Measurements from ENCODE around the gene CFAP77. TPM values are rescaled to one million over a fixed set of nuclear protein-coding genes. Genes with fewer than 3 reads are reported as not detected.

The CFAP77 gene
- total and polyA plus RNA-seq, 2 of the 8 experiments (the other 6 are each of a cell fraction or from before 2014, with no cell fraction given) = 0.63 to 0.97 TPM

- H2AFZ ChIP-seq (ENCODE audit: low read length) = no peak overlapping the region
- H3K36me3 ChIP-seq (ENCODE audit: control insufficient read depth in 2 of 4, insufficient read depth in 4 of 4, low read length in 3 of 4) = no peaks in the 10 kb centered on the region
- H2BK12ac ChIP-seq (ENCODE audit: low read depth, low read length) = no peak overlapping the region
- no peak overlapping the region for H3K23ac ChIP-seq (ENCODE audit: insufficient read length)
- ChIA-PET CTCF (ENCODE audit: partially characterized antibody) (interaction anchor here (0.7 to 2.4 kb wide), 5 partner anchors 12 to 104 kb away, joined by 3 to 16 read pairs (median 4); no protein-coding TSS in a partner anchor), POLR2A (ENCODE audit: partially characterized antibody) (no interaction called here)
- no peak overlapping the region for H3K56ac ChIP-seq (replicated peaks; ENCODE audit: insufficient read length, low read depth, low read length)
- H2AK5ac ChIP-seq (ENCODE audit: low read depth, low read length) = no peak overlapping the region
- TF ChIP-seq ATF2 (IDR thresholded peaks at IDR 0.05; ENCODE audit: low read length) (no peak), BACH1 (IDR thresholded peaks at IDR 0.05; ENCODE audit: low read length) (no peak), EZH2 (IDR thresholded peaks at IDR 0.05; ENCODE audit: low read depth, low read length, severe bottlenecking) (no peak), SRF (IDR thresholded peaks at IDR 0.05; ENCODE audit: low read depth, low read length) (no peak), RAD21 (IDR thresholded peaks at IDR 0.05 in 1 of 2, conservative IDR thresholded peaks at IDR 0.05 in 1 of 2; ENCODE audit: low read depth in 2 of 2, low read length in 2 of 2) (no peak), POLR2AphosphoS5 (IDR thresholded peaks at IDR 0.05; ENCODE audit: low read depth, low read length) (no peak), ASH2L (IDR thresholded peaks at IDR 0.05; ENCODE audit: low read length) (no peak), E2F6 (IDR thresholded peaks at IDR 0.05) (no peak), CTBP2 (IDR thresholded peaks at IDR 0.05; ENCODE audit: borderline replicate concordance, insufficient read depth, insufficient read length, low read length) (no peak), JUN (IDR thresholded peaks at IDR 0.05; ENCODE audit: low read depth, low read length) (no peak), SIRT6 (IDR thresholded peaks at IDR 0.05; ENCODE audit: low read length) (no peak)
- no peak overlapping the region for H3K4ac ChIP-seq (replicated peaks; ENCODE audit: insufficient read length, low read depth, low read length)
- H3K4me3 ChIP-seq (ENCODE audit: extremely low read depth in 1 of 4, insufficient read depth in 2 of 4, low read depth in 3 of 4, low read length in 4 of 4) = no peak overlapping the region
- H3K18ac ChIP-seq (ENCODE audit: extremely low read depth, low read length) = no peak overlapping the region
- no peaks in the 10 kb centered on the region for H3K79me1 ChIP-seq (ENCODE audit: low read depth, low read length)
- no peak overlapping the region for H4K5ac ChIP-seq (ENCODE audit: insufficient read length, low read depth, low read length)
- H3K4me1 ChIP-seq (replicated peaks in 1 of 4; ENCODE audit: control insufficient read depth in 3 of 4, insufficient read depth in 4 of 4, low read length in 3 of 4) = no peaks in the 10 kb centered on the region
- H4K91ac ChIP-seq (replicated peaks; ENCODE audit: insufficient read length, low read length) = no peak overlapping the region
- no peak overlapping the region for H4K8ac ChIP-seq (ENCODE audit: extremely low read depth, insufficient read depth, low read length)
- no peak overlapping the region for H2BK15ac ChIP-seq (ENCODE audit: low read length)
- H4K20me1 ChIP-seq (replicated peaks in 1 of 2; ENCODE audit: control insufficient read depth in 1 of 2, insufficient read depth in 2 of 2, low read length in 2 of 2) = no peaks in the 10 kb centered on the region
- H3K9ac ChIP-seq (replicated peaks in 1 of 4; ENCODE audit: extremely low read depth in 1 of 4, low read depth in 3 of 4, low read length in 3 of 4) = no peak overlapping the region
- H2BK120ac ChIP-seq (replicated peaks; ENCODE audit: low read depth, low read length) = no peak overlapping the region
- H3K27me3 ChIP-seq (replicated peaks in 1 of 4; ENCODE audit: control insufficient read depth in 3 of 4, extremely low read depth in 1 of 4, insufficient read depth in 3 of 4, low read length in 3 of 4) = no peaks in the 10 kb centered on the region; a peak in 1 of 7 replicates
- no peak overlapping the region for H3K14ac ChIP-seq (ENCODE audit: insufficient read length)
- H2BK5ac ChIP-seq (ENCODE audit: low read depth, low read length) = no peak overlapping the region
- no peaks in the 10 kb centered on the region for H3K9me3 ChIP-seq (ENCODE audit: insufficient read depth in 2 of 2, low read depth in 1 of 2, low read length in 1 of 2)
- no peak overlapping the region for H3K27ac ChIP-seq (ENCODE audit: low read depth, low read length)
- no peaks in the 10 kb centered on the region for H3K79me2 ChIP-seq (ENCODE audit: control insufficient read depth in 1 of 2, insufficient read depth in 2 of 2, low read length in 2 of 2)
- H2BK20ac ChIP-seq (ENCODE audit: low read length) = no peak overlapping the region
- H3K23me2 ChIP-seq (ENCODE audit: low read depth, low read length) = peaks cover 9% of the 10 kb centered on the region; the same call in 1 of the 2 replicates
- DNase-seq (ENCODE audit: low read depth in 1 of 2, low spot score in 2 of 2) (no peak), FAIRE-seq (no peak)
- 86% methylated on average over 1 of the region's 2 CpGs; no CpG with 5 or more reads in 1 of the 2 experiments for WGBS, 2 experiments (ENCODE audit: extremely low coverage in 1 of 2, insufficient coverage in 1 of 2, insufficient read length in 1 of 2, insufficient replicate concordance in 2 of 2, low coverage in 1 of 2, low lambda C conversion rate in 2 of 2, missing lambda C conversion rate in 1 of 2)
- no peak overlapping the region for H3K4me2 ChIP-seq (ENCODE audit: insufficient read depth in 1 of 2, low read depth in 2 of 2, low read length in 2 of 2)
Observed at GRCh38 chr9:132519033-132519432, 109.0 kb downstream of the CFAP77 start.

Measured in H1 (cell line).